SKM-1 (cell line): ENCODE results near the gene VDR.
"Not testable (repeated sequence)": the region's sequence is repeated elsewhere in the genome, so short reads cannot be mapped to it uniquely, and the experiment has no call there.

ENCODE experiments used
- DNase-seq: peaks from one replicate; lab custom pipeline; 2025; ENCODE audit not compliant: unreplicated experiment; lab: John Stamatoyannopoulos, UW

Gene VDR

DNA sequence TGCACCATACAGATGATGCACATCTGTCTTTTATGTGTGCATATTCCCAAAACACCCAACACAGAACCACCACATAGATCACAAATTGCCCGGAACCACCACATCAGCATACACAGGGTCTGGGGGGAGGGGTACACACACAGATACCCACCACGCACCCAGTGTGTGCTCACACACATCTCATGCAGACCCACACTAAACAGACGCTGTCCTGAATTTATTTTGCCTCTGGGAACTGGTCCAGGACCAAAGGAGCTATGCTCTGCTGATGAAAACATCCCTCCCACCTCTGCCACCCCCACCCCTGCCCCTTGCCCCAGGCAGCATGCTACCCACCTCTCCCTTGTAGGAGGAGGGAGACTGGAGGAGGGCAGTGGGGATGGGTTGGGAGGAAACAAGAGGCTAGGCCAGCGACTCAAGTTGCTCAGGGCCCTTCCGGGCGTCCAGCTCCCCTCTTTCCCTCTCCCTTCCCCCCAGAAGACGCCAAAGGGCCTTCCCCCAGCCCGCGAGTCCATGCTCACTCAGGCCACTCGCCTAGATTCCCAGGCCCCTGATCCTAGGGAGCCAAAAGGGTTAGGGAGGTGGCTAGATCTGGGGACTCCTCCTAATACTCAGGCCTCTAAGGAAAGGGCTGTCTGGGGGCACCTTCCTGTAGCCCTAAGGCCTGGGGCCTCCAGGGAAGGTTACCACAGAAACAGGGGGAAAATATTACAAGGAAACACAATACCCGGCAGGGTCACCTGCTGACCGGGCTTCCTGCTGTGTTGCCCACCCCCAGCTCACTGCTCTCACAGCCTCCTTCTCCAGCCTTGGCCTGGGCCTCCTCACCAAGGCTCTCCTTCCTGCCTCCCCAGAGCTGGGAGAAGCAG is 88.2 kb downstream of the VDR start:
- no peak for DNase-seq

DNA sequence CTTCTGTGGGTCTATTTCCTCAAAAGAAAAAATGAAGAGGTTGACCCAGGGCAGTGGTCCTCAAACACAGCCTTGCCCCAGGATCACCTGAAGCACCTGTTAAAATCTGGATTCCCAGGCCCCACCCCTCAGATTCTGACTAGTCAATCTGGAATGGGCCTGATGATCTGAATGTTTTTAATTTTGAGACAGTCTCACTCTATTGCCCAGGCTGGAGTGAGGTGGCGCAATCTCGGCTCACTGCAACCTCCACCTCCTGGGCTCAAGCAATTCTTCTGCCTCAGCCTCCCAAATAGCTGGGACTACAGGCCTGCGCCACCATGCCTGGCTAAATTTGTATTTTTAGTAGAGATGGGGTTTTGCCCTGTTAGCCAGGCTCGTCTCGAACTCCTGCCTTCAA is 89.3 kb downstream of the VDR start:
- DNase-seq: not testable (repeated sequence)

DNA sequence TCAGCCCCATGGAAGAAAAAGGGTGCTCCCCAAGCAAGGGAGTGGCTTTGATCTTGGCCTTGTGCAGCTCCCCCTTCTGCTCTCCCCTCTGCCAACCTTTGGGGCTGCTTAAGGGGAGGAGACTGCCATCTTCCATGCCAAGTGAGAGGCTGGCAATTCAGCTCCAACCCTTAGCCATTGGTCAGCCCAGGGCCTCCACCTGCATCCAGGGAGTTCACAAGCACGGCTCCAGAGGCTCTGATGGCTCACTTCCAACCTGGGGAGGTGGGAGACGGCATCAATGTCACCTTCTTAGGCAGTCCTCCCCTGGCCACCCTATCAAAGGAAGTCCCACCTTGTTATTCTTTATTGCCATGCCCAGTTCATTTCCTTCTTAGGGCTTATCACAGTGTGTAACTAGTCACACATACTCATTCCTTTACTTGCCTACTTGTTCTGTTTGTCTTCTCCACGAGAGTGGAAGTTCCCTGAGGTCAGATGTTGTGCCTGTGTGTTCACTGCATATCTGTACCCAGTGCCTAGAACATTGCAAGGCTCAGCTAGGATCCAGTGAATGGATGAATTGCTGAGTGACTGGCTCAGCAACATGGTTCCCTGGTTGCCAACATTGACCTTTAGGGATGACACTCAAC is 90.1 kb downstream of the VDR start:
- DNase-seq: no peak

DNA sequence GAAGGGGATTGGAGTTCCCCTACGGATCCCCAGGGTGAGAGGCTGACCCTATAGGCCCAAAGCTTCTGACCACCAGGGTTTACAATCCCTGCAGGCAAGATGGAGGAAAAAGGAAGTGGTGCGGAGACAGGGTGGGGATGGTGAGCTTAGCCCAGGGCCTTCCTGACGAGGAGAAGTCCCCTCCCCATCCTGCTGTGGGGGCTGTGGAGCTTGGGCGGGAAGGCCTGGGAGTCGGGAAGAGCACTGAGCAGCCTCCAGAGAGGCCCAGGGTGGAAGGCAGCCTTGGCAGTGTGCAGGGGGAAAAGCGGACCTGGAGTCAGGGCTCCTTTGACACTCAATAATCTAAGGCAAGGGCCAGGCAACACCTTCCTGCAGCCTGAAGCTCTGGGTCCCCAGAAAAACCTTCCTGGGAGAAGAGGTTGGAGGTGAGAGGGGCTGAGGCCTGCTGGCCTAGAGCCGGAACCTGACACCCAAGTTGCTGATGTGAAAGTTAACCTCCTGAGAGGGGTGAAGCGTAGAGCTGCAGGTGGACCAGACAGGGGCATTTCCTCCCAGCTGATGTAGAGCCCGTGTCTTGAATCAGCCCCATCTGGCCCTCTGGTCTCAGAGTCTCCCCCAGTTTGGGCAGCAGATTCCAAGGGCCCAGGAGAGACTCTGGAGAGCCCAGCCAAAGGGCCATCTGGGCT is 91.1 kb downstream of the VDR start:
- no peak for DNase-seq

DNA sequence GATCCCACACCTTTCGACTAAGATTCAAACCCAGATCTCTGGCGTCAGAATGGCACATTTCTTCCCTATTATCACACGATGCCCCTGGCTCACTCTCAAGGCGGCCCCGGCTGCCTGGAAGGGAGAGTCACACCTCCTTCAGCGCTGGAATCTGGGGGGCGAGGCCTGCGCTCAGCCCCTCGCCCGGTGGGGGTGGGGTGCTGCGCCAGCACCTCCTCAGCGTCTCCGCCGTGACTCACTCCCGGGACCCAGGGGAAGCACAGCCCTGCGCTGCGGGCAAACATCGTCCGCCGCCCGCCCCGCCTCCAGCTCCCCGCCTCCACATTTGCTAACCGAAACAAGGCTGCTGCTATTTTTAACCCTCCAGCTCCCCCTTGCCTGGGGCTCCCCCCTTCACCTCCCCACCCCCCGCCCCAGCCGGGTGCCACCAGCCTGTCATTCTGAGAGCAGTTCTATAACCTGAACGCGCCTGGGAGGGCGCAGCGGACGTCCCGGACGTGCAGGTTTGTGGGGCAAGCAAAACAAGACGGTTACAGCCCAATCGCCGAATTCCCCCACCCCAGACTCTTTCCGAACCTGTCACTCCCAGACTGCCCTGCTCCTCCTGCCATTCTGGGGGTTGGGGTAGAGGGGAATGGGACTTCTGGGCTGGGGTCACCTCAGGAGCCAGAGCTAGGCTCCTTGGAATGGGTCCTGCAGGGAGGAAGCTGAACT is 91.8 kb downstream of the VDR start:
- peak; percentile 19 for DNase-seq

DNA sequence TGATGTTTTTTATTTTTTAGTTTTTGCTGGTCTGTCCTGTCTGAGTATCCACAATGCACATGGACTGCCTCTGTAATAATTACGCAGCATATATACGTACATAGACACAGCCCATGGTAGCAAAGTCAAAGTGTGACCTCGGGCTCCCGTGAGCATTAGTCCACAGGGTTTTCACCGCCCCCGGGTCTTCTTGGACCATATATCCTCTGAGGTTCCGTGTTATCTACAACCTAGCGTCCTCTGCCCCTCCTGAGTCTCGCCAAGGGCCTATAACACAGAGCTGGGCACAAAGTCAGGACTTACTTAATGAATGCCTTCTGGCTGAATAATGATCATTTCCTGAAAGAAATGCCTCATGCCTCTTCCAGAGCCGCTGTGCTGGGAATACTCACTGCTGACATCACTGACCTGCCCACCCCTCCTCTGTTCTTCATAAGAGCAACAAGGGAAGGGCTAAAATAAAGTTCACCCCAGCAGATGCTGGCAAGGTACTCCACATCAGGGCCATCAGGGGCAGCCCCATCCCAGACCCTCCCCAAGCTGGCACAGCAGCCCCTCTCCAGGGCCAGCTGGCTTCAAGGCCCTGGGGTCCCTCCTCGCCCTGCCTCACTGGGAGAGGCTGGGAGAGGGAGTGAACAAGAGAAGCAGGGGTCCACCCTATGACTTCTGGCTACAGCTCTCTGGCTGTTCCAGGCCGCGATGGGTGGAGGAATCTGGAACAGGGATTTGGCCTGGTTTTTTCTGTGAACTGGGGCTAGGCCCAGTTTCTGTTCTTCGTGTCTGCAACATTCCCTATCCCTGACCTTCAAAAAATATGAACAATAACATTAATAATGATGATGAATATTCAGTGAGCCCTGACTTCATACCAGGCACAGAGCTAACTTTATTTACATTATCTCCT is 93.0 kb downstream of the VDR start:
- DNase-seq: no peak

DNA sequence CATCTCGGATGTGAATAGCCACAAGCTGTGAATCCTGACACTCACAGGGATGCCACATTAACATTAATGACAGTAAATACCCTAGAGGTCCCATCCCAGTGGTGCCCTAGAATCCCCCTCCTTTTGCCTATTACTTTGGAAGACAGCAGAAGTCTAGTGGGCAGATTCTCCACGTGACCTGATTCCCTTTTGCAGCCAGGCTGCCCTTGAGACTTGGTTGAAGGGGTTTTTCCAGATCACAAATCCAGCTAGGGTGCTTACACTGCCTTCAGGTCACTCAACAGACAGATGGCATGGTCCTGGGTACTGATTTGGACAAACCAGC is 93.8 kb downstream of the VDR start:
- DNase-seq: no peak

DNA sequence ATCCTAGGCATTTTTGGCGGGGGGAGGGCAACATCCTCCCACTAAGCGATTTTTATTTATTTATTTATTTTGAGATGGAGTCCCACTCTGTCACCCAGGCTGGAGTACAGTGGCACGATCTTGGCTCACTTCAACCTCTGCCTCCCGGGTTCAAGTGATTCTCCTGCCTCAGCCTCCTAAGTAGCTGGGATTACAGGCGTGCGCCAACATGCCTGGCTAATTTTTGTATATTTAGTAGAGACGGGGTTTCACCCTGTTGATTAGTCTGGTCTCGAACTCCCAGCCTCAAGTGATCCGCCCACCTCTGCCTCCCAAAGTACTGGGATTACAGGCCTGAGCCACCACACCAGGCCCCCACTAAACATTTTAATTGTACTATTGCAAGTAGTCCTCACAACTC is 95.3 kb downstream of the VDR start:
- not testable (repeated sequence) for DNase-seq

DNA sequence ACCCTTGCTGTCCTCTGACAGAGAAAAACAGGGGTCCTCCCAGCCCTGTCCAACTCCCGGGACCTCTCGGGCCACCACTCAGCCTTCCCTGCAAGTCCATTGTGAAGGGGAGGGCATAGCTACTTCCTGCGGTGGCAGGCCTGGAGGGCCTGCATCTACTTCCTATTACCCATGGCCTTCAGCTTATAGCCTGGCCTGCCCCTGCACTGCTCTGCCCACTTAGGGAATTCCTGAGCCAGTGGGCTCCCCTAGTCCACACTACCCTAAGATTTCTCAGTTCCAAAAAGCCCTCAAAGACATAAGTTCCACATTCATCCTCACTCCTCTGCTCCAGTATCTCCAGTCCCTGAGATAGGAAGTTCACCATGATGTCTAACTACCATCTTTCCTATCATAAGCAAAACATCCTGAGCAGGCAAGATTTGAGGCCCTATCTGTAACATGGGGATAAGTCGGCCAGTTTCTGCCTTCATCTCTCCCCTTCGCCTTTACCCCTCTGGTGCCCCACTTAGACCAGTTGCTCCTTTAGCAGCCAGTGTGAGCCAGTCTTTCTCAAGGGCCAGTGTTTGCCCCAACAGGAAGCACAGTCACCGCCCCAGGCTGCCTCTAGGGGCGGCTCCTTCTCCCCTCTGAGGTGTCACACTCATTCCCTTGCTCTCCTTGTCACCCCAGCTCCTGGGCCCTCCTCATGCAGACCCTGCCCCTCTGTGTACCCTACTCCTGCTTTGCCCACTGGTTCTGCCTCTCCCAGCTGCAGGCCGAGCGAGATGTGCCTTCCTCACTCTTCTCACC is 96.0 kb downstream of the VDR start:
- DNase-seq: no peak

DNA sequence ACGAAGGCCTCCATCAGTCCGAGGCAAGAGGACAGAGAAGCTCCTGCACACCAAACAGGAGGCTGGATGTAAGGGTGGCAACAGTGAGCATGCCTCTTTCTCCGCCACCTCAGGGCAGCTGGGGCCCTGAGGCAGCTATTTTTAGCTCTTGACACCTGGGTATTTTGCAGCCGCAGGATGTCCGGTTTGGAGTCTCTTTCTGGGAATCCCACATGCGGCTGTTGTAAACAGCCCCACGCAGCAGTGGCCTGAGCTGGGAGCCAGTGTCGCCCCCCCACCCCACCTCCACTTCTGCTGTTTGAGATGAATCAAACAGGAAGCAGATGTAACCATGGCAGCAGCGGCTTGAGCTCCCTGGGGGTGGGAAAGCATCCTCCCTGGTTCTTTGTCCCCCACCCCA is 96.7 kb downstream of the VDR start:
- no peak for DNase-seq

DNA sequence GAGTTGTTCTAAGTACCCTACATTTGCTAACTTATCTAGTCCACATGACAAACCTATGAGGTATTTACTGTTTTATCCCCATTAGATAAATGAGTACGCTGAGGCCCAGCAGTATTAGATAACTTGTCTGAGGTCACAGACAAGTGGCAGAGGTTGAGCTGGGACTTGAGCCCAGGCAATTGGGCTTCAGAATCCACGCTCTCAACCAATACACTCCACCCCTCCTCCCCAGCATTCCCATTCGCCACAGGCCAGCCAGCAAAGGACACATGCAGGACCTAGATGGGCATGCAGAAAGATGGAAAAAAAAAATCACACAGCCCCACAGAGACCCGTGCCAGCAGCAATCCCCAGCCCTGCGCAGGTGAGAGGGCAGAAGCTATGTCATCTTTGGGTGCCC is 97.5 kb downstream of the VDR start:
- DNase-seq: no peak

DNA sequence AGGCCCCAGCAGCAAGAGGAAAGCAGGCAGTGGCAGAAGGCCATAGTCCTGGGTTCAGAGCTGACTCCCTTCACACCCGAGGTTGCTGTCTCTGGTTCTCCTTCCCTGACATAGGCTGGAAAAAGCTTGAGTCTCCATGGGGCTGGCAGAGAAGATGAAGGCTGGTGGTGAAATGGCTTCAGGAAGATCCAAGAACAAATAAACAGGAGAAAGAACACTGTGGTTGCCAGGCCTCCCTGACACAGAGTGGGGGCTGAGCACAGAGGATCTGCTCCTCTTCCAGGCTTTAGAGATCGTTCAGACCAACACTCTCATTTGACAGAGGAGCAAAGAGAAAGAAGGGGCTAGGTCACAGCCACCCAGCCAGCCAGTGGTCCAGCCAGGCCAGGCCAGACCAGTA is 99.4 kb downstream of the VDR start:
- DNase-seq: no peak

DNA sequence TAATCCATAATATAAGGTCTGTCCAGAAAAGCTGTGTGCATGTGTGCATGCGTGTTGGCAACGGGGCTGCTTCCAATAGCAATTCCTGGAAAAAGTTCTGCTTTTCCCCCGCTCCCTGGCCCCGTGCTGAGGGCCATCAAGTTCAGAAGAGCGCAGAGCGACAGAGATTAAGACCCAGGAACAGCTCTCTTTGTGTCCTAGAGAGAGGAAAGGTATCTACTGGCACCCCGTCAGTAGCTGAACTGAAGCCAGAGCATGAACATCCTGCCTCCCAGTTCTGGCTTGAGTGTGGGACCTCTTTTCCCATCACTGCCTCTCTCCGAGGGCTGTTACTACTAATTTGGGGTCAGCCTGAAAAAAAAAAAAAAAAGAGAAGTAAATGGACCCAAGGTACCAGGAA is 100.6 kb downstream of the VDR start:
- DNase-seq: no peak

DNA sequence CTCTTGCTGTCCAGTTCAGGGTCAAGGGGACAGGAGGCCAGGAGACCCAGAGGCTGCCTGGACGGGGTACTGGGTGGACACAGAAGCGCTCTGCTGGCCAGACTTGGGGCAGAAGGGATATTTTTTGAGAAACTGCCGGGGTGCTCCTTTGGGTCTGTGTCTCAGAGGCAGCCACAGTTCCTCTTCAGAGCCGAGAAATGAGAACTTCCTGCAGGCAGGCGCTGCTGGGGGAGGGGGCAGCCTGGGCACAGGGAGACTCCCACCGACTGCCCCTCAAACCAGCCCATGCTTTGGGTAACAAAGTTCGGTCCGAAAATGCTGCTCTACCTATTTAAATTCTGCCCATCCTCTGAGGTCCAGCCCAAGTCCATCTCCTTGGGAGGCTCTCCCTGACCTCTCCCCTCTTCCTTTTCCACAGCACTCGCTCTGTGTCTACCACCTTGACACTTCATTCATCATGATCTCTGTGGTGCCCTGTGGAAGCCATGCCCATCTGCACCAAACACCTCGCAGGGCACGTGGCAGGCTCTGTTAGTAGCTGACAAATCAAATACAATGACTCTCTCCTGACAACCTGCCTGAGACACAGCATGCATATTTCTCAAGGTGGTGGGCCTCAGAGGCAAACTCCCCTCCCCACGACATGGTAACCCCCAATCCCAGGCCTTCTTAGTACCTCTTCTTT is 101.5 kb downstream of the VDR start:
- DNase-seq: no peak

DNA sequence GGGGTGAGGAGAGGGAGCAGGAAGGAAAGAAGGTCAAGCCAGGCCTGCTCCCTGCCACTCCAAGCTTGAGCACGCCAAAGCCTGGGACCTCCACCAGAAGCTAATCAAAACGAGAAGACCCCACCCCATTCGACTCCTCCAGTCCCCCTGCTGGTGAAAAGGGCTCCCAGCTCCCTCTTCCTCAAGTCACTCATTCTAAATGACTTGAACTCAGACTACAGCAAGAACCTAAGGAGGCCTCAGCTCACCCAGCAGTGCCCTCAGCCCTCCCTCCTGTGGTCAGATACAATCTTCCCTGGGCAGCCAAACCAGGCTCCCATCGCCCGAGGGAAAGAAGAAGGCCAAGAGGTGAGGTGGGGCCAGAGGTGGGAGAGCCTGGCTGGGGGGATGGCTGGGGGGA is 102.5 kb downstream of the VDR start:
- no peak for DNase-seq

DNA sequence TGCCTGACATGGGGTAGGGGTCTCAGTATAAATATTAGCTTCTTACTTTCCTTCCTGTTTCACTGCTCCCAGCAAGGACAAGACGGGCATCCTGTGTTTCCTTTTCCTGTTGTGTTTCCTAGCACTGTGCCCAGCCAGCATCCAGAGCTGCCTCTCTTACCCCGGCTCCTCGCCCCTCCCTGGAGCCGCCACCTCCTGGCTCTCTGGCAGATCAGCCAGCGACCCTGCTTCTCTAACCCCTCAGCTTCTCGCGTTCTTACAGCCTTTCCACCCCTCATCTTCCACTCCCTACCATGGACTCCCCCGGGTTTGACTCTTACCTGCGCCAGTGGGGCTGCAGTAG is 102.9 kb downstream of the VDR start:
- DNase-seq: no peak

DNA sequence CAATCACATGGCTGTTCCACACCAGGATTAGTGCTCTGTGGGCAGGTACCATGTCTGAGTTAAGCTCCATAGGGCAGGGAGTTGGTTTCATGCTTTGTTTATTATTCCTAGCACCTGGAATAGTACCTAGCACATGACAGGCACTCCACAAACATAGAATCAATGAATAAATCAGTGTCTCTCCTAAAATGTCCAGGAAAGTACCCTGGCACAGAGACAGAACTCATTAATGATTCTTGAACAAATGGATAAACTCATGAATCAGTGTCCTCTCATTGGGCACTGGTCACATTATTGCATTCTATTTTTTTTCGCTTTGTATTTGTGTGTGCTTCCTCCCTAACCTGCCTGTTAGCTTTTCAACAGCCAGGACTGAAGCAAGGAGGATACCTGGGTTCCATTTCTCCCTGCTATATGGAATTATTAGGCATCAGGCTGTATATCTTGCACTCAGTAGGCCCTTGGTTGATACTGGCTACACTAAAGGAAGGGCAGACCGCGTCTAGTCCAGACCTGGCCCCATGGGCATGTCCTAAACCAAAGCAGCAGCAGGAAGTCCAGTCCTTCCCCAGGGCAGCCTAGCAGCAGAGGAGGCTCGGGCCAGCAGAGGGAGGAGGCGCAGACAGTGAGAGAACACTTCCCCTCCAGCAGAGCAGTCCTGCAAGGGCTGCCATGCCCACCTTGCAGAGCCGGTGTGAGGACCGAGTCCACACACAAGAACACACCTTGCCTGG is 103.5 kb downstream of the VDR start:
- DNase-seq: no peak

DNA sequence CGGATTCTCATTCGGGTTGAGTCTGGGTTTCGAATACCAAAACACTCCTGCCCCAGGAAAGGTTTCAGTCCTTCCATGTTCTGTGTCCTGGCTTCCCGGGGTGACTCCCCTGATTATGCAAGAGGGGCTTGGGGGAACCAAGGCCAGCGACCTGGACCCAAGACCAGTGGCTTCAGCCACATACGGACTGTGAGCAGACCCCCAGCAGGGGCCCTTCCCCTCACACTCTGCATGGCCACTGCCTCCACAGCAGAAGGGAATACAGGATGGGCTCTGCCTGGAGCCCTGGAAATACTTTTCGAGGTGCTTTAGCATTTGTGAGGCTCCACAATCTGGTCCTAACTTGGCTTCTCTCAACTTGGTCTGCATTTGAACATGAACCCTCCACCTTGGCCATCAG is 104.2 kb downstream of the VDR start:
- DNase-seq: no peak
